ENCODE measurements around the gene TRABD2B. TPM values are rescaled to one million over a fixed set of nuclear protein-coding genes. Genes with fewer than 3 reads are reported as not detected.

TRABD2B gene
- total RNA-seq, 1 experiment from 2014 or later: 0.06 TPM

DNA sequence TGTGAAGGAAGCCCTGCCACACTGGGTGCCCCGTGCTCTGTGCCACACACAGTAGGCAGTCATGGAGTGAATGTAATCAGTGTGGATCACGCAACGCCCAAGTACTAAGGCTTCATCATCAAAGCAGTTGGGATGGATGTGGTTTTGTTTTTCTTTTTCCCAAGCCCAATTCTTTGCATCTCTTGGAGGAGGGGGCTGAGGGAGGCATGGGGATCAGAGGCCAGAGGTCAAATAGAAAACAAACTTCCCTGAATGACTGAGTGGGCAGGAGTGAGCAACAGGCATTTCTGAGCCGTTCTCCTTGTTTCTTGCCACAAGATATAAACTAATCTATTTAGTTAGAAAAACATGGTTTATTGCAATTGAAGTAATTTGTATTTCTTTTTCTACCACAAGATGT, 85.3 kb downstream of the TRABD2B start:
- peak; percentile 33 for DNase-seq (ENCODE audit: low spot score)

- no peak for DNase-seq (ENCODE audit: low spot score)
Measured at GRCh38 chr1:47911424-47911823, 85.8 kb downstream of the TRABD2B start.

GRCh38 chr1:47908258-47908657, 88.9 kb downstream of the TRABD2B start:
- DNase-seq (ENCODE audit: low spot score): no peak

DNA sequence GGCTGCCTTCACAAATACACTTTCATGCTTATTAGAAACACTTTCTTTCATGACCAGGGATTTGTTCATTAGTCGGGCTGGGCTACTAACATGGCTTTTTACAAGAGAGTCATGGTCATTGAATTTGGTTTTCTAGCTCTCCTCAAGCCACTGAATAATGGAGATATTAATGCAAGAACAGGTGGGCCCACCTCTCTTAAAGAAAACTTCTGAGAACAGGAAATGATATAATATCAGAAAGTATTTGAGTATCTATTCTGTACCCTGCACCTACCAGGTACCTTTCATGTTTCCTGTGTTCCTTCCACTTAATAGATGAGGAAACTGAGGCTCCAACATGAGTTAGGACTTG, 90.0 kb downstream of the TRABD2B start:
- DNase-seq (ENCODE audit: low spot score): no peak

GRCh38 chr1:47906527-47907176, 90.5 kb downstream of the TRABD2B start:
- DNase-seq (ENCODE audit: low spot score): no peak

- no peak for DNase-seq (ENCODE audit: low spot score)
Measured at GRCh38 chr1:47906009-47906432, 91.2 kb downstream of the TRABD2B start.

DNA sequence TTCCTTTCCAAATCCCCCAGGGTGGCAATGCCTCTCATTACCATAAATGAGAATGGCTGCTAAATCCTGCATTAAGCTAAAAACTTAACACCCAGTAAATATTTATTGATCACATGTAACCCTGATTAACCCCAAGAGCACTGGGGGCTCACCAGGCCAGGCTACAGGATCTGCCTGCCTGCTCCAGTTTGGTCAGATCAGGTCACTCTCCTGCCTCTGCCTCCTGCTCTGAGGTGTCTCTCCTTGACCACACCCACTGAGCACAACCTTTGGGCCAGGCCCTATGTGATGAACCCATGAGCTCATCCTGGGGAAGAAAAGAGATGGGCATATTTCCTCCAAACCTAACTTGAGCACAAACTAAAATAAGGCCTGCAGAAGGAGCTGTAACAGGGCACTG, 93.5 kb downstream of the TRABD2B start:
- DNase-seq (ENCODE audit: low spot score): no peak

DNA sequence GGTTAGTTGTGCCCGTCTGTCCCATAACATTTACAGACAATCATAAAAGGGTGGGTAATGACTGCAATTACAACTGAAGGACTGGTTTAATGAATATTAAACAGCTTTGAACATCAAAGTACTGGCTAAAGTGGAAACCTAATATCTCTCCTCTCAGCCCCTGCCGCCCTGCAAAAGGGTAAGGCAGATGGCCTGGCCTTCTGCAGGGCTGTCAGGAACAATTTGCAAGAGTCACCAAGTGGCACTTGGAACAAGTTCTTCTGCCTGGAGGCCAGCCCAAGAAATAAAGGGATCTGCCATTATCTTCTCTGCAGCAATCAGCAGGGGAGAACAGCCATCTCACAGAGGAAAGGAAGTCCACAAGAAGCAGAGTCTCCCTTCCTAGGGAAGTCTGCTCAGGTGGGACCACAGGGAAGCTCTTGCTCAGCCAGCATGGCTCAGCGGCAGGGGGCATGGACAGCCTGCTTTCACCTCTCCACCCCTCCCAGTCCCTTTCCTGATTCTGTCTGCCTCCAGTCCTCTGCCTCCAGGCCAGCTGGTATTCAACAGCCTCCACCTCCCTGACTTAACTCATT, 96.1 kb downstream of the TRABD2B start:
- no peak for DNase-seq (ENCODE audit: low spot score)

DNA sequence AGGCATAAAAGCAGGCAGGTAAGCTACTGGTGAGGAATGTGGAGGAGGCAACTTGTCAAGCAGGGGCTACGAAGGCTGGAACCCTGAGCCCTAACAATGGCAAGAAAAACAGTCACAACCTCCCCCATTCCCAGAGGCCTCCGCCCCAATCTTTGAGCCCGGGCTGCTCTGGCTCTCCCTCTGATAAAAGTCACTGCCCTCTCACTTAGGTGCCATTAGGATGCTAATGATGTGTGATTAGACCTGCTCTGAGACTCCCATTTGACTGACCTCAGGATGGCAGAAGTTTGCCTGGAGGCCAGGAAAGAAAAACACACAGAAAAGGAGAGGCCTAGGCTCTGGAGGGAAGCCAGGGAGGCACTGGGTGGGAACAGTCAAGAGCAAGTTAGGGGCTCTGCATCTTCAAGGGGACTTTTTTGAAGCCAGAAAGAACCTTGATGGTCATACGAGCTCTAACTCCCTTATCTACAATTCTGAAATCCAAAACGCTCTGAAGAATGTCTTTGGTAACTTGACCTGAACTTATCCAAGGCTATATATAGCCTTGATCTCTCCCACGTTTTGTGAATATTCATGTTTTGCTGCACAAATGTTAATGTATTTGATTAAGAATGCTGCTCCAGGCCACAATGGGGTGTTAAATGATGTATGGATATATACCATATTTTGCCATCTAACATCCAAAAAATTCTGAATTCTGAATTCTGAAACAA, 98.9 kb downstream of the TRABD2B start:
- DNase-seq (ENCODE audit: low spot score): no peak

DNA sequence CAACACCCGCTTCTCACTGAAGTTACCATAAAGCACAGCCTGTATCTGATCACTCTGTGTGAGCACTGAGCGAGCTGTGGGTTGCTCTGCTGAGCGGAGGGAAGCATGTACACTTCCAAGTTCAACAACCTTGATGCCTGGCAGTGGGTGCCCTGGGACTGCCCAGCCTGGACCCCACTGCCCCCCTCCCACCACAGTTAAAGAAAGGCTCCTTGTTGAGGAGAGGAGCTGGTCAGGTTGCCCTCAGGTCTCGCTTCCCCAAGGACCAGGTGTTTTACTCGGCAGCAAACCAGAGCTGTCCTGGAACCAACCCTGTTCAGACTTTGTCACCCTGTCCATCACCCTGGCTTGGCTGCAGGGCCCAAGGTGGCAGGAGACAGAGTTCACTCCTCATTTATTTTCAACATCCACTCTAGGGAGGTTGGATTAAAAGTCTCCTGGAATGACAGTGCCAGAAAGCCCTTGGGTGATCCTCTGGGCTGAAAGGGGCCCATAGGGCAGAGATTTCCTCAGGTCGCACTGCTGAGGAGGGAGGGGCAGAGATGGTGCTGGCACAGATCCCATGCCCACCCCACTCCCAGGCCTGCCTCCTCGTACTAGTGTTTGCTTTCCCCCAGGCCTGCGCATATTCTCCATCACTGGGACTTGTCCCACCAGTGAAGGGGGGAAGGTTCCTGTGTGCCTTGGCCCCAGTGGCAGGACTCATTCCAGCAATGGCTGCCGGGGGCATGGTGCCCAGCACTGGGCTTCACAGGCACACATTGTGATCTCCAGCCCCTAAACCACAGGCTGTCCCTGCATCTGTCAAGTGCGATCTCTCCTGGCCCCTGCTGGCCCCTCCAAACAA, 101.7 kb downstream of the TRABD2B start:
- no peak for DNase-seq (ENCODE audit: low spot score)

DNA sequence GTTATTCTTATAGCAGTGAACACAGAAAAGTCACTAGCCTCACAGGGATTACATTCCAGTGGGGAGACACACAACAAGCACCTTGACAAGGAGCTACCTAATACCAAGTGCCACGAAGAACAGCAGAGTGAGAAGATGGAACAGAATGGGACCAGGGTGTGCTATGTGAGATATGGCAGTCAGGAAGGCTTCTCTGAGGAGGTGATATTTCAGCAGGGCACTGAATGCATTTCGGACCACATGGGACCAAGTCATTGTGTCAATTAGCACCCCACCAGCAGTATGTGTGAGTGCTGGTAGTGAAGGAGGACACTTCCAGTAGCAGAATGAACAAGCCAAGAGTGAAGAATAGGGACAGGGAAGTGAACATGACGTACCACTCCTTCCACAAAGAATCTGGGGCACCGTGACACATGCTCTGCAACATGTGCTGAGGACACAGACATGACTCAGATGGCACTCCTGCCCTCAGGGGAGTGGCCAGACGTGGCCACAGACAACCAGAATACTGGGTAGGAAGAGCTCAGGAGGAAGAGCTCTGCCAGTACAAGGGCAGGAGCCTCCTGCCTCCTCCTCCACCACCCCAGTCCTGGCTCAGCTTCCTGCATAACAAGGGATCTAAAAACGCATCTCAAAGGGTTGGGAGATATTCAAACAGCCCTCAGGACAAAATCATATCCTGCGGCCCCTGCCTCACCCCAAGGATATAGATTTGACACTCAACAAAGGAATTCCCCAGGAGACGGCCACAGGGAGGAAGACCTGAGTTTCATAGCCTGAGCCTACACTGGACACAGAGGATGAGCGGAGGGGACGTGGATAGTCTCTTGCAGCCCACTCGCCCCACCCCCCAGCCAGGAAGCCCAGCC, 102.5 kb downstream of the TRABD2B start:
- DNase-seq (ENCODE audit: low spot score): peak; percentile 83

DNA sequence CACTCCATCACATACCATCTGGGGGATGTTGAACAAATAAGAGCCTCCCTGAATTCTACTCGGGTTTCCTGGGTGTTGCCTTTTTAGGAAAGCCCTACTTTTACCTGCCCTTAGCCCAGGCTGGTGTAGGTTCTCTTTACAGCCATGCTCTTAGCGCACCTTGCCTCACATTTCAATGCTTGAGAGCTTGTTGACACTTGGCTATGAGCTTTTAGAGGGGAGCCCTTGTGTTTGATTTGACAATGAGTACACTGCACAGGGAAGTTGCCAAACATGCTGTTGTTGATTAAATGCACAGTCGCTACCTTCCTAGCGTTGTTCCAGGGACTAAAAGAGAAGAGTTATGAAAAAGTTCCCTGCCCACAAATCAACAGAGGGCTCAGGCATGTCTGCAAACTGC, 103.8 kb downstream of the TRABD2B start:
- no peak for DNase-seq (ENCODE audit: low spot score)

DNA sequence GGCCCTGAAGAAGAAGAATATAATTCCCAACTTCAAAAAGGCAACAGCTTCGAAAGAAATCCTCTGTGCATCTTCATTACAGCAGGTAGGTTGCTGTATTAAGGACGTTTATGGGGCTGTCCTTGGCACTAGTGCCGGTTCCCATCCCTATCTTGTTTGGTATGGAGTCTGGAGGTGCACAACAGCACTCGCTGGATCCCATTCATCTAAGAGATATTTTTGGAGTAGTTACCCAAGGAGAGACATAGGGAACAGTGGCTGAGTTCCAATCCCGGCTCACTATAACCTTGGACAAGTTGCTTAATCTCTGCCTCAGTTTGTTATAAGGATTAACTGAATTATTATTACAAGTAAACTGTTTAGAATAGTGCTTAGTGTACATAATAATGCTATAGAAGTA, 106.4 kb downstream of the TRABD2B start:
- DNase-seq (ENCODE audit: low spot score): no peak

DNA sequence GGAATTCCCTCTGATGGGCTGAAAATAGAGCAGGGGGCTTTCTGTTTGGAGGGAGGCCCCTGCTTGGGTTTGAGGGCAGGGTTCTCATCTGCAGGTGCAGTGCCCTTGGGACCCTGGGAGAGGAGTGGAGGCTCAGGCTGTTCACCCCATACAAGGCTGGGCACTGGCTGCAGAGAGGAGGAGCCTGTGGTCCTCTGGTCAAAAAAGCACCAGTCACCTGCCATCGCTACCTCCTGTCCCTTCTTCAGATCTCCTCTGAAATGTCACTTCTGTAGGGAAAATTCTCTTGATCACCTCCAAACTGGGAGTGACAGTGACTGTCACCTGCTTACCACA, 108.9 kb downstream of the TRABD2B start:
- DNase-seq (ENCODE audit: low spot score): no peak

DNA sequence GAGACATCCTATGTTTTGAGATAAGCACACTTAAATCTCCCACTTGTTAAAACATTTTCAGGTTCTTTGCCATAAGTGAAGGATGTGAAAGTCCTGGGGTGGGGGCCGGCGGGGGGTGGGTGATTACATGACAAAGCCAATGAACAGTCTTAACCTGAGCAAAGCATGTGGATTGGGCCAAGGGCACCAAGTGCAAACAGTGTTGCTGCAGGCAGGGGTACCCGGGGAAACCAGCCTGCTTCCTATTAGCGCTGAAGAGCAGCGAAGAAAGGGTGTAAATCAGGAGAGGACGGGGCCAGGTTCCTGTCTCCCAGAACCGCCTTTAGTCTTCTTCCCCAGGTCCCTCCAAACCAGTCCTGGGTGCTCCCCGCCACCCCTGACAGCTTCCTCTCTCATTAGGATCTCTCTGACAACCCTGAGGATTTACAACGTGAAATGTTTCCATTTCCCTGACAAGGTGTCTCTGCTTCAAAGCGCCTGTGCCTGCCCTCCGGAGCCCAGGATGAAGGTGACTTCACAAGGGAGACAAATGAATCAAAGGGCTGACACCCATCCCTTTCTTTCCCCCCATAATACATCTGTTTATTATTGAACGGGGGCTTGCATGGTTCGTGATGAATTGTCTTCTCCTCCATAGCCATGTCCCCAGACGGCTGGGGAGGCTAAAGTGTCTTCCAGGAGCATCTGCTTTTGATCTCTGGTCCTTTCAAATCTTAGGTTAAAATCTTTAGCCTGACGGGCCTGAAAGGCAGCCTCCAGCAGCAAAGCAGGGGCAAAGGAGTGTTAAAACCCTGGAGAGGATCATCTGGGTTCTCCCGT, 109.5 kb downstream of the TRABD2B start:
- DNase-seq (ENCODE audit: low spot score): no peak

DNA sequence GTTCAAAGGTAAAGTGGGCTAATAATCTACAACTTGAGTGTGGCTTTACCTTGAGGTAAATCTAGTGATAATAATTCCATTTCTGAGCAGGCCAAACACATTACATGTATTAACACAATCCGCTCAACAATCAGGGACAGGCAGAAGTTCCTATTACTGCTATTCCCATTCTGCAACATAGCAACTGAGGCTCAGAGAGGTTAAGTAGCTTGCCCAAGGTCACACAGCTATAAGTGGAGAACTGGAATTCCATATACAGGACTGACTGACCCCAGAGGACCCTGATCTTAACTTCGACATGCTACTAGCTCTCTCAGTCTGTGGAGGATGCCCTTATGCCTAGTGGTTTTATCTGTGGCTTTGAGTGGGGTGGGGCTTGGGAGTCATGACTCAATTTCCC, 110.1 kb downstream of the TRABD2B start:
- no peak for DNase-seq (ENCODE audit: low spot score)

- no peak for DNase-seq (ENCODE audit: low spot score)
Measured at GRCh38 chr1:47886141-47886540, 111.0 kb downstream of the TRABD2B start.

- no peak for DNase-seq (ENCODE audit: low spot score)
Measured at GRCh38 chr1:47885062-47885830, 111.9 kb downstream of the TRABD2B start.

- no peak for DNase-seq (ENCODE audit: low spot score)
Measured at GRCh38 chr1:47883963-47884362, 113.2 kb downstream of the TRABD2B start.

All from H4 (cell line).